LNCAP (cell line): ENCODE data around the gene AK8.

Experiments used
- CTCF ChIP-seq: fragments of 450-650 bp; IDR thresholded peaks from 2 replicates; pipeline ENCODE4 v1.5.1; 2017; ENCODE audit warnings: mild to moderate bottlenecking

AK8 gene

GRCh38 chr9:132756214-132756845, 121.8 kb downstream of the AK8 start:
- TF ChIP-seq CTCF: no peak

- no peak for TF ChIP-seq CTCF
Observed at GRCh38 chr9:132755096-132755495, 123.0 kb downstream of the AK8 start.

DNA sequence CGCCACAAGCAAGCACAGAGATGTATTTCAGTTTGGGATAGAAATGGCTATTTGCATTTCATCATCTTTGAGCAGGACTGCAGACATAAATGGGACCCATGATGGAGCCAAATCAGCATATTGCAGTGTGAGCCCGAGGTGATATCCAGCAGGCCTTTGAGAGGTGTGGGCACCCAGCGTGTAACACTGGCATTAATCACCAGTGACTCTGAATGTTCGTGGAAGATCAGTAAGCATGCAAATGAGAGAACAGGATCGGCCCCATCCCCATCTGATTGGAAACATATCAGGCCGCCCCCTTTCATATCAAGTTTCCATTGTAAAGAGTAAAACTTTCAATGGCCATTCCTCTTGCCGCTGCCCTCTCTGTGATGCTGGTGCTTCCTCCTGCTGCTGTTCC, 123.8 kb downstream of the AK8 start:
- no peak for TF ChIP-seq CTCF

DNA sequence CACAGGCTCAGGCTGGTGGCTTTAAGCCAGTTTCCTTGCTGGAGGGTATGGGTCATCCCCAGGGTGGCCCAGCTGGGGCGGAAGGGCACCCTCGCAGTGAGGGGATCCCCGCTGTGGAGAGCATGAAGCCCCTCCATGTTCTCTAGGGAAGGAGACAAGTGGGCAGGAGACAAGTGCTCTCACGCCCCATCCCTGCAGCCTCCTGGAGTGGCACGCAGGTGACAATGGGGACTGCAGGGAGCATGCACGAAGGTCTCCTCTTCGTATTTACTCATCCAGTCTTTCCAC, 124.5 kb downstream of the AK8 start:
- no peak for TF ChIP-seq CTCF

- no peak for TF ChIP-seq CTCF
Observed at GRCh38 chr9:132752877-132753592, 125.0 kb downstream of the AK8 start.

- TF ChIP-seq CTCF: no peak
Observed at GRCh38 chr9:132750668-132751067, 127.4 kb downstream of the AK8 start.

- TF ChIP-seq CTCF: no peak
Observed at GRCh38 chr9:132749306-132749705, 128.8 kb downstream of the AK8 start.

DNA sequence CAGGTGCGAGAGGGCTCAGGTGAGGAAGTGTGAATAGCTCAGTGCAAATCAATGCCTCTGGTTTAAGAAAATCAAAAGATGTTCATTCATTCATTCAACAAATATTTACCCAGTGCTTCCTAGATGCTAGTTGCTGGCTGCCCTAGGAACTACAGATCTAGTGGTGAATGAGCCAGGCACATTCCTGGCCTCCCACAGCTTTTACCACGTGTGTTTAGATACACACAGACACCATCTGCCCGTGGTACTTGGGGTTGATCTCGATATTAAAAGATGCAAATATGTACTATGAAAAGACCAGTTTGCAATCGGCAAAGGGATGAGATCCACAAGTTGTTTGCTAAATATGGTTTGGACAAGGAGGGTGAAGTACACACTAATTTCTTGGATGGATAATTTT, 129.6 kb downstream of the AK8 start:
- TF ChIP-seq CTCF: no peak
